SU-DHL-6 (cell line): Measurements from ENCODE around the gene TBPL1.

Experiments
- CTCF ChIP-seq: fragments of 200-600 bp; sonication (generic); IDR thresholded peaks from one replicate; pipeline ENCODE4 v1.5.1; 2017; ENCODE audit warnings: antibody characterized with exemption, mild to moderate bottlenecking, low read length, moderate library complexity; ENCODE audit not compliant: insufficient read depth, poor library complexity, severe bottlenecking
- EZH2phosphoT487 ChIP-seq: fragments of 200-600 bp; sonication (generic), shearing (Covaris generic); conservative IDR thresholded peaks from 2 replicates; pipeline ENCODE4 v1.6.1; 2018; ENCODE audit warnings: mild to moderate bottlenecking, antibody characterized with exemption, low read length, moderate library complexity, mixed read lengths

- TF ChIP-seq CTCF (peak; percentile 82), EZH2phosphoT487 (no peak)
Observed at GRCh38 chr6:133916650-133917151, 36.3 kb upstream of the TBPL1 start.
